Measurements from ENCODE around the gene BCL11B.

Gene BCL11B

GRCh38 chr14:99271951-99272631 lies at the start of gene BCL11B:
TSS of gene BCL11B (minus strand) at chr14:99272197. CDS start at chr14:99271218, 979 bp downstream.
- peak; percentile 67 for DNase-seq

- no peak for DNase-seq
These were observed 49.4 kb upstream of the BCL11B start for GRCh38 chr14:99321236-99321925.

DNA sequence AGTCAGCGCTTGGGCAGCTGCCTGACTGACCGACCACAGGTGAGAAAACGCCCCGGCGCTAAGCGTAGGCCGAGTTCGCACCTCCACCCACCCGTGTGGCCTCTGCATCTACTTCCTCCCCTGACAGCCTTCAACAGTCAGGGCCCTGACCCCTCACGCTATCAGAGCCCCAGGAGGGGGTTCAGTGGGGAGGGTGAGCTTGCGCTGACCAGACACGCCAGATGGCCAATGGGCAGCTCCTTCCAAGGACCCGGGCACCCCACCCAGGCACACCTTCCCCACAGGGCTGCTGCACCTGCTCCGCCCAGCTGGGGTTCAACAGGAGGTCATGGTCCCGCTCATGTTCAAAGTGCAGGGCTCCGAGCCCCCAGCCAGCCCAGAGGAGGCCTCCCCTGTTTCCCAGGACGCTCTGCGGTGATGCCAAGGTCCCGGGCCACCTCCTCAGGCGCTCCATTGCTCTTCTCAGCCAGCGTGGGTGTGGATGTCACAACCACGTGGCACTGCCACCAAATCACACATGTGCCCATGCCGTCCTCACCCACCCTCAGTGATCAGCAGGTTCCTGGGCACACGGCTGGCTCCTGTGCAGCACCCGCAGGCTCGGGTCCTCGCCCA lies 48.7 kb upstream of the BCL11B start:
- no peak for DNase-seq

- peak; percentile 22 for DNase-seq
These were observed 48.1 kb upstream of the BCL11B start for GRCh38 chr14:99320105-99320572.

- no peak for DNase-seq
These were observed 46.9 kb upstream of the BCL11B start for GRCh38 chr14:99318959-99319295.

DNA sequence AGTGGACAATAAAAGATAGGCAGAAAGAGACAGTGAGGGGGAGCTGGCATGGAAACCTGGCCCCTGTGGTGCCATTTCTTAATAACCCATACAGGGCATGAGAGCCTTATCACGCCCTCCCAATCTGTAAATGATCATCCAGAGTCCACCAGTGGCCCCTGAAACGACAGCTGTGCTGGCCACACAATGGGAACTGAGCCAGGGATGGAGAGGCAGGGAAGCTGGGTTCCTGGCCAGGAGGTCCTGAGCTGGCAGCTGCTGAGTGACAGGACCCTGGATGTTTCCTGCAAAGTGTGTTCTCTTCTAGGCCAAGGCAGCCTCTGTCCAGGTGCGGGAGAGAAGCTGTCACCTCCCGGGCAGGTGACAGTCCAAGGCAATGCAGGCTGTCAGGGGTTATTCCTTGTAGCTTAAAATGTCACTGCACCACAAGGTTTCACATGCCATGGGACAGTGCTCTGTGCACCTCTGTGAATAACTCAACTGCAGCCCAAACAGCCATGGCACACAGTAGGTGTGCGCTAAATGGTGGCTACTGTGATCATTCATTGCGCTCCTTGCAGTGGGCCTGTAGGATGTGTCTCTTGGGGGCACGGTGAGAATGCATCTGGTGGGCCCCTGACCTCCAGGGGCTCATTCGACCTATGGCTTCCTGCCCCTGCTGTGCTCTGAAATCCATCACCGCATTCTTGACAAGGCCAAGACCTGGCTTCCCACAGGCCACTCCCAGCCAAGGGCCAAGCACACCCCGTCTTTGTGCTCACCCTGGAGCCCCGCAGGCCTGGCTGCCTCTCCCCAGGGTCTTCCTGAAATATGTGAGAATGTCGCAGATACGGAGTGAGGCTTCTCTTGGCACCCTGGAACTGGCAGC lies 46.3 kb upstream of the BCL11B start:
- no peak for DNase-seq

GRCh38 chr14:99317231-99318090 lies 45.5 kb upstream of the BCL11B start:
- DNase-seq: no peak

DNA sequence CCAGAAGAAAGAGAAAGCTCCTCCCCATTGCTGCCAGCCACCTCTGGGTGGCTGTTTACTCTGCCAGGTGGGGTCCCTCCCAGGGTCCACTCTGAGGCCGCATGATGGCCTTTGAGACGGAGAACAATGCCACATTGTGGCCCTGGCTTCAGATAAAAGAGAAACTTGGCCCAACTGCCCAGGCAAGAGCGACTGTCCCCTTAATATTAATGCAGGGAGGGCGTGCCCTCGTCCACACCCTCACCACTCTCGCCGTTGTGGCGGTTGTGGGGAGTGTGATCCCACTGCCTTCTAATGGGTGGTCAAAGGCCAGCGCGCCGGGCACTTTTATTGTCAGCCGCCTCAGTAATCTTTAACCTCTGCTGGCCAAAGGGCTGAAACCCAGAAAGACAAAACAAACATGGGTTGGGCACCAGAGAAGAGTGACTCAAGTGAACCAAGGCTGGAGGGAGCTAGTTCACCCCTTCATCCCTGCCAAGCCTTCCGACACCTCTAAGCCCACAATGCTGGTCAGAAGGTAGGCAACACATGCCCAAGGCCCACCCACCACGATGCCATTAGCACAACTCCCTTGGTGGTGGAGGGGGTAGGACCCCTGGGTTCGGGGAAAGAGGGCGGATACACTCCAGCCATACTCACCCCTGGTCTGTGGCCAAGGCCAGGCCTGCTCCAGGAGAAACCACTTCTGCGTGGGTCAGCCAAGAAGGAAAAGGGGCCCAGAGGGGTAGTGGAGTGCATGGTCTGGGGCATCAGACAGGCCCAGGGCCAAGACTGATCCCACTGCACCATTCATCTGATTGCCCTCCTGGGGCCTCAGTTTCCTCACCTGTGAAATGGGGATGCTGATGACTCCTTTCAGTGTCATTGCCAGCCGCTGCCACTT lies 44.5 kb upstream of the BCL11B start:
- no peak for DNase-seq

DNA sequence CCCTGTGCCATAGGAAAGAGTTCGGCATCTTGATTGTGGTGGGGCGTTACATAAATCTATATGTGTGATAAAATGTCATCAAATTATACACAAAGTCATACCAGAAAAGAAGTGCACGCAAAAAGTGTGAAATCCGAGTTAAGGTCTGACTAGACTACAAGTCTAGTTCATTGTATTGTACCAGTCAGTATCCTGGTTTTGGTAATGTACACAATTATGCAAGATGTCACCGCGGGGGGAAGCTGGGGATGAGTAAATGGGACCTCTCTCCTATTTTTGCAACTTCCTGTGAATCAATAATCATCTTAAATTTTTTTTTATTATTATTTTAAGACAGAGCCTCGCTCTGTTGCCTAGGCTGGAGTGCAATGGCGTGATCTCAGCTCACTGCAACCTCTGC lies 43.2 kb upstream of the BCL11B start:
- no peak for DNase-seq

DNA sequence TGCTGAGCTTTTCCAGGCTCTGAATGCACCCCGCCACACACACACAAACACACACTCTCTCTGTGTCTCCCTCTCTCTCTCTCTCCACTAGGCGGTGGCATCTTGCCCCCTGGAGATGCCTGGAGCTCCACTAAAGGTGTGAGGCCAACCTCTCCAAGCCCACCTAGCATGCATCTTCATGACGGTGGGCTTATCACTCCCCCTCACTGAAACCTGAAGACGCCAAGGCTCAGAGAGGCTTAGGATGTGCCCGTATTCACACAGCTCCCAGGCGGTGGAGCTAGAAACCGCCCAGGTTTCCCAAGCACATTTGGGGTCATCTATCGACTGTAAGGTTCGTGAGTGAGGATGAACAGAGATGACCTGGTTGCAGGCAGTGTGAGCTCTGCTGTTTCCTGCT lies 42.6 kb upstream of the BCL11B start:
- no peak for DNase-seq

- no peak for DNase-seq
These were observed 41.2 kb upstream of the BCL11B start for GRCh38 chr14:99313234-99313633.

GRCh38 chr14:99312106-99312505 lies 40.1 kb upstream of the BCL11B start:
- DNase-seq: no peak

DNA sequence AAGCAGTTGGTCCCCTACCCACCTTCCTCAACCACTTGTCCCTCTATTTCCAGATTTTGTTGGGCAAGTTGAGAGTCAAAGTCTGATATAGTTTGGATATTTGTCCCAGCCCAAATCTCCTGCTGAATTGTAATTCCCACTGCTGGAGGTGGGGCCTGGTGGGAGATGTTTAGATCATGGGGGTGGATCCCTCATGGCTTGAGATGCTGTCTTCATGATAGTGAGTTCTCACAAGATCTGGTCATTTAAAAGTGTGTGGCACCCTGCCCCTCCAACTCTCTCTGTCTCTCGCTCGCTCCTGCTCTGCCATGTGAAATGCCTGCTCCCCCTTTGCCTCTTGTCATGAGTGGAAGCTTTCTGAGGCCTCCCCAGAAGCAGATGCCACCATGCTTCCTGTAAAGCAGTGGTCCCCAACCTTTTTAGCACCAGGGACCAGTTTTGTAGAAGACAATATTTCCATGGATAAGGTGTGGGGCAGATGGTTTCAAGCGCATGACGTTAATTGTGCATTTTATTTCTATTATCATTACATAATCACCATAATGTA lies 37.3 kb upstream of the BCL11B start:
- no peak for DNase-seq

- no peak for DNase-seq
These were observed 32.2 kb upstream of the BCL11B start for GRCh38 chr14:99304208-99304607.

GRCh38 chr14:99300190-99300589 lies 28.2 kb upstream of the BCL11B start:
- DNase-seq: no peak

- no peak for DNase-seq
These were observed 24.5 kb upstream of the BCL11B start for GRCh38 chr14:99296517-99296916.

DNA sequence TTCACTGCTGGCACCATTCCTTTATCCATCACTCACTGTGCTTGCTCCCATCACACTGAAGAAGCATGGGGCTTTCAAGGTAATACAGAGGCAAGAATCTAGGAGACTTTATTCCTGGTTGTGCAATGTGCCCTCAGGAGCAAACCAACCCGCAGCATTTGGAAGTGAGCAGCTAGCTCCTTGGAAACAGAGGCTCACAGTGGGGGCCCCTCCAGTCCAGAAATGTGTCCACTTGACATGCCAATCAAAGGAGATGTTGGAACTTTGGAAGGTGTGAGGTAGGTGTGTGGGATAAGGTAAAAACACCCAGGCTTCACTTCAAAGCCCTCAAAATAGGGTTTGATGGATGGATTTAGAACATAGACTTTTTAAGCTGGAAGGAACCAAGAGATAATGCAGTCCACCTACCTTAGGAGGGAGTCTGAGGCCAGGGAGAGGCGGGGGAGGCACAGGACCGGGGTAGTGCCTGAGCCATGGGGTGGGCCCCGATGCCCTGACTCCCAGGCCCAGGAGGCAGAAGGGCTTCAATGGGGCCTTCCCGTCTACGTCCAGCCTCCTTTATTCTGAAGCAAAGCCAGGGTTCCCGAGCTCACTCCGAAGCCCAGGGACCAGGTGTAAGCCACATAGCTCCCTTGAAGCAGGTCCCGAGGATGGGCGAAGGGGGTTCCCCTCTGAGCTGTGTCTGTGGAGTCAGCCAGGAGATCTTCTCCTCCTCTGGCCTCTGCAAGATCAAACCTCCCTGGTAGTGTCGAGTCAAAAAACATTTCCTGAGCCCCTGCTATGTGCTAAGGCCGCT lies 17.6 kb upstream of the BCL11B start:
- DNase-seq: no peak

DNA sequence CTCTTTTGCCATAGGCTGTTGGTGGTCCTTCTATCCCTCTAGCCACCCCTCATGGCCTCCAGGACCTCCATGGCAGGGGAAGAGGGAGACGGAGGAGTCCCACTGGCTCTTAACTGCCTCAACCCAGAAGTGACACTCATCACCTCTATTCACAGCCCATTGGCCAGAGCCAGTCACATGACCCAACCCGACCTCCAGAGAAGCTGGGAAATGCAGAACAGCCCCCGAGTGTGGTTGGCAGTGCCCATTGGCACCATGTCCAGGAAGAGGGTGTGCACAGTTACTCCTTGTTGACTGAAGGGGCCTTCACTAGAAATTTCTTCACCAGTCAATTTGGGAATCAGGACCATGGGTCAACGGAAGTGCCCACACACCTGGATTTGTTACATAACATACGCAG lies 17.0 kb upstream of the BCL11B start:
- DNase-seq: no peak

DNA sequence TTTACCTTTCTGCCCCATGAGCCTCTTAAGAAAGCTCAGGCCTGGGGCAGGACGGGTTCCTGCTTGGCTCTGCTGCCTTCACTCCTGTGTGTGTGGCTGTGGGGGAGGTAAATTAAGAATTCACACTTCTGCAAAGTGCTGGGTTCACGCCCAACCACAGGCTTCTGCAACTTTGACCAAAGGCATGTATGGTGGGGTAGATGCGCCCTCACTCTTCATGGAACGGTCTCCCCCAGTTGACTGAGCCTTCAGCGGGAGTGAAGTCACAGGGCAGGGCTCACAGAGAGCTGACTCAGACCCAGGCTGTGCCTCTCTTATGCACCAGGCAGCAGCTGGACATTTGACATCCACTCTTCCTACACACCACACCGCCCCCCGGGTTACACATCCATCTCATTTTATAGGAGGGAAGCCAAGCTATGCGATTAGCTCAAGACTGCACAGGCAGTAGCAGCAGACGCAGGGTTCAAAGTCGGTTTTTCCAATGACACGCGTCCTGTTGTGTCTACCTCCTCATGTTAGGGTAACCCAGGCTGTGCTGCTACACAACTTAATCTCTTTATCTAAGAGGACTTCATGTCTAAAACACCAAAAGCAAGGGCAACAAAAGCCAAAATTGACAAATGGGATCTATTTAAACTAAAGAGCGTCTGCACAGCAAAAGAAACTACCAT lies 15.4 kb upstream of the BCL11B start:
- no peak for DNase-seq

Data from NCI-H2227 treated with DMSO at 0.1 percent for 48 hours (cell line).